HG03432 (cell line): ENCODE data around the gene TAGLN2.

Experiments
- ATAC-seq: cut with Tn5 transposase; IDR thresholded peaks from one replicate; pipeline ENCODE4 v1.9.1; 2021; ENCODE audit warnings: mild to moderate bottlenecking, moderate library complexity; ENCODE audit not compliant: unreplicated experiment

Gene TAGLN2

DNA sequence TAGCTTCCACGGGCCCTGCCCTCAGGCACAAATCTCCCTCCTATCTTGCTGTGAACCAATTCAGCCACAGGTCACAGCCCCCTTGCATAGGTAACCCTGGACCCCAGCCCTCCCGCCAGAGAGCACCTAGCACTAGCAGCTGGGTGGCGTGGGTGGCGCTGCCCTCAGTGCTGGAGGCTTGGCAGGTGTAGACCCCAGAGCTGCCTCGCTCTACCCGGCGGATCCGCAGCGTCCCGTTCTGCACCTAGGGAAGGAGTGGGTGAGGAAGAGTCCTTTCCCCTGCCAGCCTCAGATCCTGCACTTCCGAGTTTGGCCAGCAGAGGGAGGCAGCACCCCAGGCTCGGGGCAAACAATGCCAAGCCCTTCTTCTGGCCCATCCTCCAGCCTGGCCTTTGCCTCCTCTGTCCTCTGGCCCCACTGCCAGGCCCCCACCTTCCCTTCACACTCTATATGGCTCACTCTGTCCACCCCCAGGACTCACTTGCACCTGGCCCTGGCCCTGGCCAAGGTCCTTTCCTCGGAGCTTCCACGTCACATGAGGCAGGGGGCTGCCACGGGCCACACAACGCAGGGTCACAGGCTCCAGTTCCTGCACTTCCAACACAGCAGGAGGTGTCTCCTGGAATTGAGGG, 11.1 kb upstream of the TAGLN2 start:
- ATAC-seq, result peak; percentile 44

GRCh38 chr1:159935719-159936272, 10.5 kb upstream of the TAGLN2 start:
- no peak for ATAC-seq

- ATAC-seq, result no peak
Measured at GRCh38 chr1:159935305-159935704, 10.0 kb upstream of the TAGLN2 start.

DNA sequence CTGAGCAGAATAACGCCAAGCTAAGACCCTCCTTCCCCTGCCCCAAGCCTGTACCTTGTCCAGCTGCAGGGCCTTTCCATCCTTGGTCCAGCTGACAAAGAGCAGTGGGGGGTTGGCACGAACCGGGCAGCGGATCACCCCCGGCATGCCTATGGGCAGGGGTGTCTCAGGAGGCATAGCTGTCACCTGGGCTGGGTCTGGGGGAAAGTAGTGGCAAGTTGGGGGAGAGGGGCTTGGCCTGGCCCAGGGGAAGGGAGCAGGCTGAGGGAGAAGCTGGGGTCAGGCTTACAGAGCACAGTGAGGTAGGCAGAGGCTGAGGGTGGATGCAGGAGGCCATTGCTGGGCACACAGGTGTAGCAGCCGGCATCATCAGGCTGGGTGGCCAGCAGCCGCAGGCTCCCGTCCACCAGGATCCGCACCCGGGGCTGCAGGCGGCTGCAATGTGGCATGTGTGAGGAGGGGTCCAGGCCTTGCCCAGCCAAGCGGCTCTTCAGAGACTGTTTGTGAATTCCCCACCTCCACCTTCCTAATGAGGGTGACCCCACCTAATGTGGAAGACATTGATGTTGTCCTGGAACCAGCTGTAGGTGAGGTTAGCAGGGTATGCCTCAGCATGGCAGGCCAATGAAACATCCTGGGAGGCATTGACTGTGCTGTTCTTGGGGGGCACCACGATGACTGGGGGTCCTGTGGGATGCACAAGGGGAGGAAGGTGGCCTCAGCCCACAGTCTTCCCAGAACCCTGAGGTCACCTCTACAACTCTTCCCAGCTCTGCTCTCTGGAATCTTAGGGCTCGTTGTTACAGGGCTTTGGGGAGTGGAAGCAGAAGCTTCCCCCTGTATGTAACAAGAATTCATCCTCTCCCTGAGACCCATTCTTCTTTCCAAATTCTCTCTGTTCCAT, 9.1 kb upstream of the TAGLN2 start:
- no peak for ATAC-seq

- no peak for ATAC-seq
Measured at GRCh38 chr1:159933347-159933746, 8.0 kb upstream of the TAGLN2 start.

- ATAC-seq, result no peak
Measured at GRCh38 chr1:159932296-159933285, 7.3 kb upstream of the TAGLN2 start.

DNA sequence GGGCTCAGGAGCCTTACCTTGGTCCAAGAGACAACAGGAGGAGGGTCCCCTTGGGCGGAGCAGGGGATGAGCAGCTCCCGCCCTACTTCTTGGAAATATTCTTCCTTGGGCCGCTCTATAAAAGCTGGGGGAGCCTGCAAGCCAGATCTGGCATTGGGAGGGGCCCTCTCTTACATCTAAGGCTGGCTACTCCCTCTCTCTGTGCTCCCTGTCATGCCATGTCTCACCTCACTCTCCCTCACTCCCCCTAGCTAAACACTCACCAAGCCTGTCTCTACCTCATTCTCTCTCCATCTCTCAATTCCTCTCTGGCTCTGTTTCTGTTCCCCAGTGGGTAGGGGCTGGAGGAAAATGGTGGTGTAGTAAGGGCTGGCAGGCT, 6.5 kb upstream of the TAGLN2 start:
- no peak for ATAC-seq

DNA sequence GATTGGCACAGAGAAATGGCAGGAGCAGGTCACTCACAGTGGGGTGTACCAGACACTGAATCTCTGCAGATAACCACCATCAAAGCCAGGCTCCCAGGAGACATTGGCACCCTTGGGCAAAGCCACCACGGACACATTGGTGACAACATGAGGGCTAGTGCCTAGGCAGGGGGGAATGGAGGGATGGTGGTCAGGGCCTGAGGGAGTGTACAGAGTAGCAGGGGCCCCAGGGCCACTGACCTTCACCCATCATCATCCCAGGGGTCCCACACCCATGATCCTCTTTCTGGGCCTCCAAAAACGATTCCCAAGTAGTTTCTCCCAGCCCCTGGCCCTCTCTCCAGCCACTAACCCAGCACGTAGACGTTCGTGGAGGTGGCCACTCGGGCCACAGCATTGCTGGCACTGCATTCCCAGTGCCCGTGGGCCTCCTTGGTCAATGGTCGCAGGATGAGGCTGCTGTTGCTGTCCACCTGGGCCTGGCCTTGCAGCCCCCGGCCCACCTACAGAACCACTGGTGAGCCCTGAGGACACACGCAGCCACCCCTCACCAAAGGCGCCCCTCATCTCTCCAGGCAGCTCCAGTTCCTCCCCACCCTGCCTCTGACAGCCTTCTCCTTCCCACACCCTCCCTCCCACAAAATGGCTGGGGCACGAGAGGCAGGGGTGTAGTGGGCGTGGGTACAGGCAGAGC, 5.9 kb upstream of the TAGLN2 start:
- no peak for ATAC-seq

- no peak for ATAC-seq
Measured at GRCh38 chr1:159930634-159931033, 5.3 kb upstream of the TAGLN2 start.

DNA sequence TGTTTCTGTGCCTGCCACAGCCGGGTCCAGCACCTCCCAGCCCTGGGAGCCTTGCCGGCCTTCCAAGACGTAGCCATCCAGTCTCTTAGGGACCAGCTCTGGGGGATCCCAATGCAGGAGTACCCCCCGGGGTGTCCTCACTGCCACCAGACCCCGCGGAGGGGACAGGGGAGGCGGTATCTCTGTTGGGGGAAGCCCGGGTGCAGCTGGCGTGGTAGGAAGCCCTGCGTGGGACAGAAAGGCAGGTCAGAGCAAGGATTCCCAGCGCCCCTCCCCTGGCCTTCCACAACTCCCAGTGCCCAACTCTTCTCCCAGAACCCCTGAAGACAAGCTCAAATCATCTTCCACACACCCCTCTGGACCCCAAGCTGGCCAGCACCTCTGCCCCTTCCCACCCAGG, 4.9 kb upstream of the TAGLN2 start:
- ATAC-seq, result no peak

DNA sequence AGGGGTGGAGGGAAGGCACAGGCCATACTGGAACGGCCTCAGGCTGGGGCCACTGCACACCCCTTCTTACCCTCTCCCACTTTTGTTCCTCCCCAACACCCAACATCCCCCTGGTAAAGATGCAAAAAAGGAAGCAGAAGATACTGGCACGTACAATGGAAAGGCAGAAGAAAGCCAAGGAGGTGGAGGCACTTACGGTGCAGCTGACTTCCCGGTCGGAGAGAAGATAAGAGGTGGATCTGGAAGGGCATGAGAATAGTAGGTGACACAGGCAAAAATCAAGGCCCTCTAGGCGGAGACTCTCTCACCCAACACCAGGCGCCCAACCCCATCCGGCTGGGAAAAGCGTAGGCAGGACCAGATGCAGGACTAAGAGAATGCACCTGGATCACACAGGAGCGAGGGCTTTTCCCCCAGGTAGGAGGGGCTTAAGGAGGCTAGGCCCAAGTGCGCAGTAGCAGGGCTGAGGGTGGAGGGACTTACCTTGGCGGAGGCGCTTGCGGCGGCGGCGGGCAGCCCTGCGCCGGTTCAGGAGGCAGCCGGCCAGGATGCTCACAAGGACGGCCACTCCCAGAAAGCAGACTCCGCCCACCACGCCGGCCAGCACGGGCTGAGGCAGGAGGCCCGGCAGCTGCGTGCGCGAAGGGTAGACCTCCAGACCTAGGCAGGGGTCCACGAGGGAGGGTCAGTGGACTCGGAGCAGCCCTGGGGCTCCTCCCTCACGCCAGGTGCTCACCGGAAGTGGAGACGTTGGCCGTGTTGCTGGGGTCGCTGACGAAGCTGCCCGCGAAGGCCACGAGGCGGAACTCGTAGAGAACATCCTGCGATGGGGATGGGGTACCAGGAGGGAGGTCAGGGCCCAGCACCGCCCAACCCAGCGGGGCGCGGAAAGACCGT, 4.1 kb upstream of the TAGLN2 start:
- ATAC-seq, result no peak

DNA sequence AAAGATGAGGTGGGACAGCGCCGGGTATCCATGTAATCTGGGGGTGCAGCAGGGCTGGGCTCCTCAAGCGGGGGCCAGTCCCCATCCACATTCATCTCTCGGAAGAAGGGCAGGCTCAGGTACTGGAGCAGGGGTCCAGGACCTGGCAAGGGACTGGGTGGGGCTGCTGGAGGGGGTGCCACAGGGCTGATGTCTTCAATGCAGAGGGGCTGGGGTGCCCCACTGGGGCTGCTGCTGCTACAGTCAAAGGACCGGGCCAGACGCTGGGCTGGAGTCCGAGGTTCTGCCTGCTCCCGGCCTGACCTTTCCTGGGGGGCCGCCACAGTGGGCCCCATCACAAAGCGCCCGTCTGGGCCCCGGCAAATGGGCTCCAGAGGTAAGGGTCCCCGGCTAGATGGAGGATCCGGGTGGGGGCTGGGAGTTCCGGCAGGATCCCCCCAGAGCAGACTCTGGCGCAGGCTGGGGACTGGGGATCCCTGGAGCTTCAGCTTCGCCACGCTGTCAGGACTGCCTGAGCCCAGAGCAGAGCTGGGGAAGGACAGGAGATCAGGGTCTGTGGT, 3.3 kb upstream of the TAGLN2 start:
- ATAC-seq, result no peak

DNA sequence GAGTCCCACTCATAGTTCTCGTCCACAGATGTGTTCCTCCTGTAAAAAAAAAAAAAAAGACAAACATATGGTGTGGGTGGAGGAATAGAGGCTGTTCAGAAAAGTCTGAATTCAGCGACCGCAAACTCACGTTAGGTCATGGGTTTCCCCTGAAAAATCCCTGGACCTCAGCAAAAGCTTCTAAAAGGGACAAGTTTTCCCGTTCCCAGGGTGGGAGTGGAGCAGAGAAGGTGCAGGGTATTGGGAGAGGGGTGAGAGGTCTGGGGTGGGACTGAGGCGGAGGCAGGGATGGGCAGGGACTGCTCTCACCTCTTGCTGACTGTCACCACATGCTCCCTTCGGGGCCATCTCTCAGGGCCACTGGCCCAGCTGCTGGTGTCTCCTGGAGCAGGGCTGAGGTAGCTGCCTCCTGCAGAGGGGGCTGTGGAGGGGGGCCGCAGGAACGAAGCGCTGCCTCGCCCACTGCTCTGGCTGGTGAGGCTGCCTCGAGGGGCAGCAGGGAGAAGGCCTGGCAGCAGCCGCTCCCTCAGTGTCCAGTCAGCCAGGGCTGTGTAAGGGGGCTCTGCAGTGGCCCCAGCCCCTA, 2.6 kb upstream of the TAGLN2 start:
- no peak for ATAC-seq

DNA sequence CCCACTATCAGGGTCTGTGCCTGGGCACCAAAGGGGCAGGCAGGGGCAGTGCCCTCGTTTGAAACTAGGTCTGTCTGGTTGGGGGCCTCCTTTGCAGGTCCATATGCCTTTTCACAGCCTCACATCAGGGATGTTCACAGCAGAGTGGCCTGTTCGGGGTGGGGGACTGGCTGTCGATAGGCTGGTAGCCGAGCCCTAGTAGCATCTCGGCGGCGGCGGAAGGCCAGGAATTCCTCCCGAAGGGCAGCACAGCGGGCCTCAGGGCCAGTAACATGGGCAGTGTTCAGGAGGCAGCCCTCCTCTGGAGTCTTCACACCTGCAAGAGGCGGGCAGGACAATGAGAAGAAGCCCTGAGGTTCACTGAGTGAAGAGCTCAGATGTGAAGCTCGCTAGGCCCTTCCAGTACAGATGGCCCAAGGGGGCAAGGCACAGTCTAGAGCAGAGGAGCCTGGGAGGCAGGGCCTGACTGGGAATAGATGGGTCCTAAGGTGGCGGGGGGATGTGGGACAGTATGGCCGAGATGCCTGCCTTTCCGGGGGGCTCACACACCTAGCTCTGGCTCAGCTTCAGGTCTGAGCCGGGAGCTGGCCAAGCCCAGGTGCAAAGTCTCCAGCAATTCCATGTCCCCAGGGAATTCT, 2.0 kb upstream of the TAGLN2 start:
- ATAC-seq, result no peak

GRCh38 chr1:159925719-159926078, 392 bp upstream of the TAGLN2 start:
- peak; percentile 1 for ATAC-seq

DNA sequence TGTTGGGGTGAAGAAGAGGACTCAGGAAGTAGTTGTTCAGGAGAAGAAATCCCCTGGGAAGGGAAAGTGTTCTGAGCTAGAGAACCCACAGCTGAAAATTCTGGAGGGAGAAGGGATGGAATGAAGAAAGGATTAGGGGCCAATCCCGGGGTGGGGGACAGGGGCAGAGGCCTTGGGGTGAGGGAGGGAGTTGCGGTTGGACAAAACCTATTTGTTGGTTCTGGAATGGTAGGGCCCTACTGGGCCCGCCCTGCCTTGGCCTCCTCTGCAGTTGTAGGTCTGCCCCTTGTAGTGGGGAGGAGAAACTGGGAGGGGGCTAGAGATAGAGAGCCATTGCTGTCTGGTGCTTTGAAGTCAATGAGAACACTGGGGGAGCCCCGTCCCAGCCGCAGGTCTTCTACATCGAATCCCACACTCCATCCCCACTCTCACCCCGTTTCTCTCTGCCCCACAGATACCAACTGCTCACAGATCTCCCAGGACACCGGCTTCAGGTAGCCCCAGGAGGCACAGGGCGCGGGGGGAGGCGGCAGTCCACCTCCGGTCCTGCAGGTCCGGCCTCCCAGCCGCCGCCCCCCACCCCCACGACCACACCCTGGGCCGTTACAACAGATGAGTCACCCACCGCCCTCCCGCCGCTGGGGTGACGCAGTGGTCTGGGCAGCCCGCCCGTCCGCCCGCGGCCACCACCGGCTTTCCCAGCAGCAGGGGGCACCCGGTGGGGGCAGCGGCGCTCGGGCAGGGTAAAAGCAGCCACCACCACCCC, 1.1 kb downstream of the TAGLN2 start:
- ATAC-seq, result peak; percentile 19

- peak; percentile 35 for ATAC-seq
Measured at GRCh38 chr1:159923203-159924024, 1.9 kb downstream of the TAGLN2 start.
